Measurements from ENCODE around the gene GTF3C5. TPM values are rescaled to one million over a fixed set of nuclear protein-coding genes. Genes with fewer than 3 reads are reported as not detected.

Gene GTF3C5
- total and polyA plus RNA-seq, 10 of the 15 experiments (the other 5 are each of a cell fraction or from before 2014, with no cell fraction given), result 2.2 to 81.1 (median 68.7) TPM

DNA sequence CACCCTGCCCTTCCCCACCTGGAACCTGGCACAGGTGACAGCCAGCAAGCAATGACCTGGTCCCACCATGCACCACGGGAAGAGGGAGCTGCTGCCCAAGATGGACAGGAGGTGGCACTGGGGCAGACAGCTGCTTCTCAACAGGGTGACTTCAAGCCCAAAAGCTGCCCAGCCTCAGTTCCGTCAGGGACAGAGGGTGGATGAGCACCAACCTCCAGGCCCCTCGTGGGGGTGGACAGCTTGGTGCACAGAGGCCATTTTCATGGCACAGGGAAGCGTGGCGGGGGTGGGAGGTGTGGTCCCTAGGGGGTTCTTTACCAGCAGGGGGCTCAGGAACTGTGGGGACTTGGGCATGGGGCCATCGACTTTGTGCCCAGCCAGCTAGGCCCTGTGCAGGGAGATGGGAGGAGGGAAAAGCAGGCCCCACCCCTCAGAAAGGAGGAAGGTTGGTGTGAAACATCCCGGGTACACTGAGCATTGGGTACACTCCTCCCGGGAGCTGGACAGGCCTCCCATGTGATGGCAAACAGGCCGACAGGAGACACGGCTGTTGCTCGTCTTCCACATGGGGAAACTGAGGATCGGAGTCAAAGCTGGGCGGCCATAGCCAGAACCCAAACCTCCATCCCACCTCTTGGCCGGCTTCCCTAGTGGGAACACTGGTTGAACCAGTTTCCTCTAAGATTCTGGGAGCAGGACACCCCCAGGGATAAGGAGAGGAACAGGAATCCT is 32.9 kb downstream of the GTF3C5 start:
- ATAC-seq (no peak), FAIRE-seq (no peak), DNase-seq (ENCODE audit: low read depth, low spot score) (no peak)
- Histone ChIP-seq H2AFZ (ENCODE audit: control insufficient read depth, low read depth, low read length) (no peak overlapping the region), H3K36me3 (ENCODE audit: control insufficient read depth in 2 of 2, insufficient read depth in 2 of 2, low read length in 1 of 2) (no peaks in the 10 kb centered on the region; a peak in 1 of 4 replicates), H3K9ac (ENCODE audit: control insufficient read depth, insufficient read depth, low read length) (no peak overlapping the region), H3K79me2 (ENCODE audit: control insufficient read depth, insufficient read depth, low read length) (no peaks in the 10 kb centered on the region), H3K4me1 (ENCODE audit: control insufficient read depth, insufficient read depth, low read length) (peaks cover 22% of the 10 kb centered on the region), H4K20me1 (ENCODE audit: control insufficient read depth, insufficient read depth) (no peaks in the 10 kb centered on the region), H3K27me3 (replicated peaks in 1 of 2; ENCODE audit: control insufficient read depth in 2 of 2, insufficient read depth in 2 of 2, low read length in 1 of 2) (no peaks in the 10 kb centered on the region), H3K9me3 (replicated peaks; ENCODE audit: control insufficient read depth, insufficient read depth, low read length) (no peaks in the 10 kb centered on the region), H3K4me2 (ENCODE audit: control insufficient read depth, insufficient read depth) (no peak overlapping the region), H3K27ac (ENCODE audit: control insufficient read depth, insufficient read depth) (no peak overlapping the region), H3K4me3 (no peak overlapping the region)
- ChIA-PET RAD21 (ENCODE audit: unreplicated experiment) (no interaction called here), SMC1A (ENCODE audit: uncharacterized antibody, unreplicated experiment) (no interaction called here), POLR2A (no interaction called here), CTCF (interaction anchor here (0.6 to 1.3 kb wide), 3 partner anchors 39 to 82 kb away, joined by 3 to 4 read pairs (median 3); no protein-coding TSS in a partner anchor)
- no peak for TF ChIP-seq BMI1 (IDR thresholded peaks at IDR 0.05; ENCODE audit: borderline replicate concordance)
- 57% methylated on average over 14 of the region's 14 CpGs for WGBS (ENCODE audit: insufficient coverage, insufficient replicate concordance, low lambda C conversion rate, missing lambda C conversion rate)
- intact Hi-C loops (cut with micrococcal nuclease; ENCODE audit: unreplicated experiment), result no loop called here
- no TSS peak for BruUV-seq (replicated peaks)
- in situ Hi-C loops (cut with MboI), result no loop called here

DNA sequence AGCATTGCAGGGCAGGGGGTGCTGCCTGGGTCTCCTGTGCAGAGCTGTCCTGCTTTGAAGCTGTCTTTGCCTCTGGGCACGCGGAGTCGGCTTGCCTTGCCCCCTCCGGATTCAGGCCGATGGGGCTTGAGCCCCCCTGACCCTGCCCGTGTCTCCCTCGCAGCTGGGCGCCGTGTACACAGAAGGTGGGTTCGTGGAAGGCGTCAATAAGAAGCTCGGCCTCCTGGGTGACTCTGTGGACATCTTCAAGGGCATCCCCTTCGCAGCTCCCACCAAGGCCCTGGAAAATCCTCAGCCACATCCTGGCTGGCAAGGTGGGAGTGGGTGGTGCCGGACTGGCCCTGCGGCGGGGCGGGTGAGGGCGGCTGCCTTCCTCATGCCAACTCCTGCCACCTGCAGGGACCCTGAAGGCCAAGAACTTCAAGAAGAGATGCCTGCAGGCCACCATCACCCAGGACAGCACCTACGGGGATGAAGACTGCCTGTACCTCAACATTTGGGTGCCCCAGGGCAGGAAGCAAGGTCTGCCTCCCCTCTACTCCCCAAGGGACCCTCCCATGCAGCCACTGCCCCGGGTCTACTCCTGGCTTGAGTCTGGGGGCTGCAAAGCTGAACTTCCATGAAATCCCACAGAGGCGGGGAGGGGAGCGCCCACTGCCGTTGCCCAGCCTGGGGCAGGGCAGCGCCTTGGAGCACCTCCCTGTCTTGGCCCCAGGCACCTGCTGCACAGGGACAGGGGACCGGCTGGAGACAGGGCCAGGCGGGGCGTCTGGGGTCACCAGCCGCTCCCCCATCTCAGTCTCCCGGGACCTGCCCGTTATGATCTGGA is 33.7 kb downstream of the GTF3C5 start:
- WGBS (ENCODE audit: insufficient coverage, insufficient replicate concordance, low lambda C conversion rate, missing lambda C conversion rate), result 69% methylated on average over 30 of the region's 30 CpGs
- DNase-seq (ENCODE audit: low read depth, low spot score) (no peak), ATAC-seq (no peak), FAIRE-seq (no peak)
- H4K20me1 ChIP-seq (ENCODE audit: control insufficient read depth, insufficient read depth), result no peaks in the 10 kb centered on the region
- no peaks in the 10 kb centered on the region for H3K79me2 ChIP-seq (ENCODE audit: control insufficient read depth, insufficient read depth, low read length)
- H3K36me3 ChIP-seq (ENCODE audit: control insufficient read depth in 2 of 2, insufficient read depth in 2 of 2, low read length in 1 of 2), result no peaks in the 10 kb centered on the region
- SMC1A ChIA-PET (ENCODE audit: uncharacterized antibody, unreplicated experiment), result no interaction called here
- in situ Hi-C loops (cut with MboI) (no loop called here), intact Hi-C loops (cut with micrococcal nuclease; ENCODE audit: unreplicated experiment) (no loop called here)
- H3K4me3 ChIP-seq, result no peak overlapping the region
- TF ChIP-seq GATAD2B (conservative IDR thresholded peaks at IDR 0.05; ENCODE audit: low read depth), result no peak
- H3K9ac ChIP-seq (ENCODE audit: control insufficient read depth, insufficient read depth, low read length), result no peak overlapping the region
- CTCF ChIA-PET, result interaction anchor here (0.6 to 1.3 kb wide), 3 partner anchors 39 to 81 kb away, joined by 3 to 4 read pairs (median 3); no protein-coding TSS in a partner anchor
- no peak overlapping the region for H3K4me2 ChIP-seq (ENCODE audit: control insufficient read depth, insufficient read depth)
- H2AFZ ChIP-seq (ENCODE audit: control insufficient read depth, low read depth, low read length), result no peak overlapping the region
- RAD21 ChIA-PET (ENCODE audit: unreplicated experiment), result no interaction called here
- H3K27me3 ChIP-seq (replicated peaks in 1 of 2; ENCODE audit: control insufficient read depth in 2 of 2, insufficient read depth in 2 of 2, low read length in 1 of 2), result no peaks in the 10 kb centered on the region
- H3K4me1 ChIP-seq (ENCODE audit: control insufficient read depth, insufficient read depth, low read length), result peaks cover 14% of the 10 kb centered on the region
- H3K9me3 ChIP-seq (replicated peaks; ENCODE audit: control insufficient read depth, insufficient read depth, low read length), result no peaks in the 10 kb centered on the region
- POLR2A ChIA-PET, result no interaction called here
- BruUV-seq (replicated peaks), result no TSS peak
- H3K27ac ChIP-seq (ENCODE audit: control insufficient read depth, insufficient read depth), result no peak overlapping the region
